GM21717 (cell line): ENCODE results near the gene POLR3GL.
"Not testable (repeated sequence)": the region's sequence is repeated elsewhere in the genome, so short reads cannot be mapped to it uniquely, and the experiment has no call there.

ENCODE experiments used
- ATAC-seq: cut with Tn5 transposase; IDR thresholded peaks from one replicate; pipeline ENCODE4 v1.9.1; 2021; ENCODE audit warnings: mild to moderate bottlenecking, moderate library complexity; ENCODE audit not compliant: unreplicated experiment

Gene POLR3GL

DNA sequence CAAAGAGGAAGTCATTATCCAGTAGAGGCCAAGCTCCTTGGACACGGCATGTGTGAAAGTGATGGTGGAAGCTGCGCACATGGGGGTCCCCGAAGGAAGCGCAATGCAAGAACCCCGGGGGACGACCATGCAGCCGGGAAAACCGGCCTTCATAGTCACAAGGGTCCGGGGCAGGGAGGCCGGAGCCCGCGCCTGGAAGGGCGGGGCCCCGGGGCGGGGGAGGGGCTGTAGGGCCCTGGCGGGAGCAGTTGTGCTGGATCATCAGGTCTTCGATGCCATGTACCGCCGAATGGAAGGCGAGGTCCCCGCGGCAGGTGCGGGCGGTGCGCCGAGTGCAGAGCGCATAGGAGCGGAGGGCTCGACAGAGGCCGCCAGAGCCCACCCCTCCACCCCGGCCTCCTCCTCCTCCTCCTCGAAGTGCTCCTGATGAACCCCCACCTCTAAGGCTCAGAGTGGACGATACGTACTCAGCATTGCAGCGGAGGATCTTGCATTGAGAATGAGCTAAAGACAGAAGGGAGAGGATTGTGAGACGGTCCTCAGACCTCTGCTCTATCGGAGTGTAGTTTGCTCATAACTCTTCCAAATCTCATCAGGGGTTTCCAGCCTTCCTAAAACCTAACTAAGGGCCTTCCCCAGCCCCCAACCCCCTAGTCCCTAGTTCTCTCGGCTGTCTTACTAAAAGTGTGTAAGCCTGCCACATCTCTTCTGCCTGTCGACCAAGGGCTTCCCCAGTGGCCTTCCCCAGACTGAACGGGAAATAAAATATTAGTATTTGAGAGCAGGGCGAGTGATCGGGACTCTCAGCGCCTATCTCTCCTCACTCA lies 55.0 kb downstream of the POLR3GL start:
- no peak for ATAC-seq

DNA sequence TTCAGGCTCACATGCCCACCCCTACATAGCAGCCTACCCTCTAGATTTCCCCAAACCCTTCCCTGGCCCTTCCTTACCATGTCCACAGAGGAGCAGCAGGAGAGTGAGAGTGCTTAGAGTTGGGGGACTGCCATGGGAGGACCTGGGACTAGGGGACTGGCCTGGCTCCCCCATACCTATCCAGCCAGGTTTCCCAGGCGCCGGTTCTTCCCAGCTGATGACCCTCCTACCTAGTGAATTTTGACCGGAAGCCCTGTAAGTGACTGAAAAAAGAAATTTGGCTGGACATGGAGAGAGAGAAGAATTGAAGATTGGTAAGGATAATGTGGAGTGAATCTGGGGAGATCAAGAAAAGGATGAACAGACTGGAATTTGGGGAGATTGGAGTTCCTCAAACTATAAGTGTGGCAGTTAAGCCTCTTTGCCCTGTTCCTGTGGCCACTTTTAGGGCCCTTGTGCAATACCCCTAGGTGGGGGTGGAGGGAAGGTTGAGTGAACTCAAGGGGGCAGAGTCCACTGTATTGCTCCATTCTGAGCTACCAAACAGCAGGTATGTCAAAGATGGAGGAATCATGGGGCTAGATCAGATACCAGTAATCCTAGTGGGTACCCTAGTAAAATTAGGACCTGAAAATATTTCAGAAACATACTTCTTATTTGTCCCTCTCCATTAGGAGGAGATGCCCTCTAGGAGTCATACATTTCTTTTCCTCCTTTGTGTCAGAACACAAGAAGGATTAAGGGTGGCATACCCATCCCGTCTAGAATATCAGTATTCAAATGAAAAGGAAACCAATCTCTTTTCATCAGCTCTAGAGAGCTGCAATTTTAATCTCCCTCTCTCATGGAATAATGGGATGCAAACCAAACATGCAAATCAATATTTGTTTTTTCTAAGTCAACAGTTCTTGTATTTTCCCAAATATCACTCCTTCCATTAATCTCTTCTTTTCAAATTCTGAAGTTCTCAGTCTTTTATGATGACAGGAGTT lies 55.9 kb downstream of the POLR3GL start:
- no peak for ATAC-seq

DNA sequence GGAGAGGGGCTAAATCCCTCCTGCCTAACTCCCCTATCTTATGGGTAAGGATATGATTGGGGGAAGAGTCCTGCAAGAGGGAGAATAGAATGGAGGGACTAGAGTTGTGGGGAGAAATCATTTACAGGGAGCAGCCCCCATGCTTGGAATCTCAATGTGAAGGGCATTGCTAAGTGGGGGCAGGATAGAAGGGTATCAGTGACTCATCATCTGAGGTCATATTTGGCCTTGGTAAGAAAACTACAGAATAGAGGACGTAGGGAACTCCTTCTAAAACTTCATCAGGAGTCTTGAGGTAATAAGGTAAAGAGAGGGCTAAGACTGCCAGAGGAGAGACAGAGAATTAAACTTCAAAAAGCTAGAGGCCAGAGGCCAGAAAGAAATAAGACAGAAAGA lies 56.6 kb downstream of the POLR3GL start:
- no peak for ATAC-seq

DNA sequence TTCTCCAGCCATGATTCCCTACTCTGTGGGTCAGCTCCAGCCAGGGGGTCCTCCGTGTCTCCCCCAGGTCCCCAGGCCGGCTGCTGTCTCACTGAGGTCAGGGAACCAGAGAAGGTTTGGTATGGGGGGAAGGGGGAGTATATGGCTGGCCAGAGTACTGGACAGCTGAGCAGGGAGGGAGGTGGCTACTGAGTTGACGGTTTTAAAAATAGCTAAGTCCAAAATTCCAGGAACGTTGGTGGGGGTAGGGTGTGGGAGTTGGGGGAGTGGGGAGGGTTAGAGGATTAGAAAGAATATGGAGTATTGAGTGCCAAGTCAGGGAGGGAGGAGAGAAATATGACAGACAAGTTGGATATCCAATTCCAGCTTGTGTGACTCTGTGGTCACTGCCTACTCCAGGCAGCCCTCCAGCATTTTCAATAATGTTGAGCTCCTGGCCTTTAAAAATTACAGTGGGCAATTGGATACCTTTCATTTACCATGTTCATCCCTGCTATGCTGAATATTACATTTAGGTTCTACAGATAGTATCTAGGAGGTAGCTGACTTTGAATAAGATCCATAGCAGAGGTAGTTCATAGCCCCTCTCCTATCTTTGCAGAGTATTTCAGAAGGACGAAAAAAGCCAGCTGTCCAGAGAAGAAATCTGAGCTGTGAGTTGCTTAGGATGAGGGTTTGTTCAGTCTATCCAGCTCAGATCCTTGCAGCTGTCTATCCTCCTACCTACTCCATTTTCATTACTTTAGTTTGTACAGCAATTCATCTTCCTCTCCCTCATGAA lies 57.3 kb downstream of the POLR3GL start, which contains the start of gene HJV:
TSS of gene HJV (minus strand) at position 114 of the 781 bp plus-strand sequence. CDS start 1,504 bp downstream, outside the sequence.
- no peak for ATAC-seq

DNA sequence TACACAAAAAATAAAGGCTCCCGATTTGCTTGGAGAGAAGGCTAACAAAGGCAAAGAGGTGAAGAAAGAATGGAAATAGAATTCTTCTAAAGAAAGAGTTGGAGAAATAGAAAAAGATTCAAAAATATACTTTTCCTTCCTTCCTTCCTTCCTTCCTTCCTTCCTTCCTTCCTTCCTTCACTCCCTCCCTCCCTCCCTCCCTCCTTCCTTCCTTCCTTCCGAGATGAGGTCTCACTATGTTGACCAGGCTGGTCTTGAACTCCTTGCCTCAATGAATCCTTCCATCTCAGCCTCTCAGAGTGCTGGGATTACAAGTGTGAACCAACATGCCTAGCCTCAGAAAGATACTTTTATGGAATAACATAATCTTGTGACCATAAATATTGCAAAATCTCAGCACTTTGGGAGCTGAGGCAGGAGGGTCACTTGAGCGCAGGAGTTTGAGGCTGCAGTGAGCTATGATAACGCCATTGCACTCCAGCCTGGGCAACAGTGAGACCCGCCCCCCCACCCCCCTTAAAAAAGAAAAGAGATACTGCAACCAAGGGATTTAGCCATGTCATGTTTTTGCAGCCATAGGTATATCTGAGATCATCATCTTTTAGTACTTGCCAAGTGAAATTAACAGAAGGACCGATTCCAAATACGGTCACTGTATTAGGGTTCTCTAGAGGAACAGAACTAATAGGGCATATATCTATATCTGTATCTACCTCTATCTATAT lies 58.1 kb downstream of the POLR3GL start:
- no peak for ATAC-seq

DNA sequence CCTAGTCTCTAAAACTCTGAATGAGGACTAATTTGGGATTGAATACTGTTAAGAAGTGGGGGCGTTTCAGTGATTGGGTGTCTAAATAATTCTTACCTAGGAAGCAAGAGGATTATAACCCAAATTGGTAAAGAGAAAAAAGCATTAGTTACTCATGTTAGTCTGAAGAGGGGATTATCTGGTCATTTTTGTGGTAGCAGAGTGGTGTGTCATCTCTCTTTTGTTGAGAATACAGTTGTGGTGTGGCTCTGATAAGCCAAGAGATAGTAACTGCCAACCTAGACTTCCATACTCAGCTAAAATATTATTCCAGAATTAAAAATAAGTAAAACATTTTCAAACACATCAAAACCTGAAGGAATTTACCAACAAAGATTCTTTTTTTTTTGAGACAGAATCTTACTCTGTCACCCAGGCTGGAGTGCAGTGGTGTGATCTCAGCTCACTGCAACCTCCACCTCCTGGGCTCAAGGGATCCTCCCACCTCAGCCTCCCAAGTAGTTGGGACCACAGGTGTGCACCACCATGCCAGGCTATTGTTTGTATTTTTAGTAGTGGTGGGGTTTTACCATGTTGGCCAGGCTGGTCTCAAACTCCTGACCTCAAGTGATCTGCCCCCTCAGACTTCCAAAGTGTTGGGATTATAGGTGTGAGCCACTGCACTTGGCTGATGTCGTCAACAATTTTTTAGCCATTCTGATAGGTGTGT lies 61.5 kb downstream of the POLR3GL start:
- not testable (repeated sequence) for ATAC-seq

DNA sequence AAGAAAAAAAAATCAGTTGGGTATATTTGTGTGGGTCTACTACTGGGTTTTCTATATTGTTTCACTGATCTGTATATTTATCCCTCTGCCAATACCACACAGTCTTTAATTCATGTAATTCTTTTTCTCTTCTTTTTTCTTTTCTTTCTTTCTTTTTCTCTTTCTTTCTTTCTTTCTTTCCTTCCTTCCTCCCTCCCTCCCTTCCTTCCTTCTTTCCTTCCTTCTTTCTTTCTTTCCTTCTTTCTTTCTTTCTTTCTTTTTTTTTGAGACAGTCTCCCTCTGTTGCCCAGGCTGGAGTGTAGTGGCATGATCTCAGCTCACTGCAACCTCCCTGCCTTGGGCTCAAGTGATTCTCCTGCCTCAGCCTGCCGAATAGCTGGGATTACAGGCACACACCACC lies 62.2 kb downstream of the POLR3GL start:
- ATAC-seq, result not testable (repeated sequence)
